Omental fat pad (tissue), 4 donors: ENCODE measurements around the gene BANP. TPM values are rescaled to one million over a fixed set of nuclear protein-coding genes. Genes with fewer than 3 reads are reported as not detected.
"Not testable (repeated sequence)": the region's sequence is repeated elsewhere in the genome, so short reads cannot be mapped to it uniquely, and the experiment has no call there.

Experiments used
- ATAC-seq: fragments of 150-250 bp; one replicate; pipeline ENCODE4 v1.9.1; 2016; ENCODE audit warnings: mild to moderate bottlenecking, moderate library complexity; ENCODE audit not compliant: low FRiP score
- DNase-seq: peaks from one replicate; pipeline ENCODE4 v3.0.0-alpha.2; 2019; ENCODE audit warnings: low spot score
- CTCF ChIP-seq, 3 donors: fragments of 450-650 bp; IDR thresholded peaks; one replicate each; pipeline ENCODE4 v1.5.1; 2016 to 2017; ENCODE audit warnings: antibody characterized with exemption in 3 of 3, mild to moderate bottlenecking in 3 of 3, moderate library complexity in 2 of 3
- total RNA-seq, 4 donors: library from RNA; depleted of rRNA; stranded (reverse); fragments of >200 nt; gene quantifications; one replicate each; pipeline ENCODE4 v1.1.0, GENCODE V29; 2016

BANP gene
- total RNA-seq, 4 donors from 2014 or later = 20.5 to 35.8 (median 24.6) TPM

DNA sequence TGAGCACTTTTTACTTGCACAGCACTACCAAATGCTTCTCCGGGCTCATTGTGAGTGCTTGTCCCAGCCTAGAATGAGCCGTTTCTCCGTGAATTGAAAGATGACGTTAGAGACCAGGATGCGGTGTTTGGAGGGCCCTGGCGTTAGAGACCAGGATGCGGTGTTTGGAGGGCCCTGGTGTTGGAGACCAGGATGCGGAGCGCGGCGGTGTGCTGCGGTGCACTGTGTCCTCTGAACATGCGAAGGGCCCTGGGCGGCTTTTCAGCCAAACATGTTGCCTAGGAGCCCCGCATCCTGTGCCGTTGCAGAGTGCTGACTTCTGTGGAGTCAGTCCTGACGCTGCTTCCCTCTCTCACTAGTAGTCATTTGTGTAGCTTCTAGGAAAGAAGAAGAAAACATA, 42.7 kb downstream of the BANP start:
- DNase-seq (no peak), ATAC-seq (no peak)
- TF ChIP-seq CTCF (IDR thresholded peaks at IDR 0.05) = no peak

DNA sequence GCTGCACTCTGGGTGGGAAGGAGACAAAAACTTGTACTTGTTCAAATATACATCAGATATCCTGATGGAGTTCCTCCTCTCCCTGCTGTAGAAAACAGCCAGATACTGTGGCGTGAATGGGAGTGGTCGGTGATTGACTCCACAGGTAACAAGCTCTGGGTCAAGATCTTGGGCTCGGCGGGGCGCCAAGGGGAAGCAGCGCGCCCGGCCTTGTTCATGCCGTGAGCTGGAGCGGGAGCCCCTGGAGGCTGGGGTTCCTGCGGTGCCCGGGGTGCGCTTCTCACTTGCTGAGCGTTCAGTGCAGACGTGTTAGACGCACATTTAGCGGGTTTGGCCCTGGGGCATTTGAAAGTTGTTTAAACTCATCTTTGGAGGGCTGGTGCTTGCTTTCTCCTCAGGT, 44.4 kb downstream of the BANP start:
- ATAC-seq (no peak), DNase-seq (no peak)
- no peak for TF ChIP-seq CTCF (IDR thresholded peaks at IDR 0.05)

DNA sequence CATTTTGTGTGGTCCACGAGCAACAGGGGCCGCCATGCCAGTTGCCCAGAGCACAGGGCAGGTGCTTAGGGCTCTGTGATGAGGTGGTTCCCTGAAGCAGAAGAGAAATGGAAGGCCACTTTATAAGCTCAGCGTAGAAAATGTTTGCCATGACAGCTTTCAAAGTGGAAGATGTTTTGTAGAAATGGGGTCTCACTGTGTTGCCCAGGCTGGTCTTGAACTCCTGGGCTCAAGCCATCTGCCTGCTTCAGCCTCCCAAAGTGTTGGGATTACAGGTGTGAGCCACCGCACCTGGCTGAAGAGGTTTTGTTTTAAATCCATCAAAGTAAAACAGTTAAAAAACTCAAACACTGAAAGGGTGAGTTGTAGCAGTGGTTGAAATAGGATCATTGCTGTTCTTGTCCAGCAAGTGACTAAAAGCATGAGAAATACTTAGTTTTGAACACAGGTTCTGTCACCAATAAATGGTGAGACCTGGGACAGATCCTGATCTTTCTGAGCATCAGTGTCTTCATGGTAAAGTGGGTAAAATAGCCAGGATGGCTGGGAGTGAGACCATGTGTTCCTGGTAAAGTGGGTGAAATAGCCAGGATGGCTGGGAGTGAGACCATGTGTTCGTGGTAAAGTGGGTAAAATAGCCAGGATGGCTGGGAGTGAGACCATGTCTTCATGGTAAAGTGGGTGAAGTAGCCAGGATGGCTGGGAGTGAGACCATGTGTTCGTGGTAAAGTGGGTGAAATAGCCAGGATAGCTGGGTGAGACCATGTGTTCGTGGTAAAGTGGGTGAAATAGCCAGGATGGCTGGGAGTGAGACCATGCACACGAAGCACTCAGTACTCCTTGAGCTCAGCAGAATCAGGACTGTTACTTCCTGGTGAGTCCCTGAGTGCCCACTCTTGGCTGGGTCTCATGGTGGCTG, 46.0 kb downstream of the BANP start:
- TF ChIP-seq CTCF (IDR thresholded peaks at IDR 0.05) = no peak
- ATAC-seq (no peak), DNase-seq (no peak)

GRCh38 chr16:87998184-87998793, 47.1 kb downstream of the BANP start:
- not testable (repeated sequence) for ATAC-seq, DNase-seq

GRCh38 chr16:87998992-87999391, 47.8 kb downstream of the BANP start:
- ATAC-seq, DNase-seq: not testable (repeated sequence)

DNA sequence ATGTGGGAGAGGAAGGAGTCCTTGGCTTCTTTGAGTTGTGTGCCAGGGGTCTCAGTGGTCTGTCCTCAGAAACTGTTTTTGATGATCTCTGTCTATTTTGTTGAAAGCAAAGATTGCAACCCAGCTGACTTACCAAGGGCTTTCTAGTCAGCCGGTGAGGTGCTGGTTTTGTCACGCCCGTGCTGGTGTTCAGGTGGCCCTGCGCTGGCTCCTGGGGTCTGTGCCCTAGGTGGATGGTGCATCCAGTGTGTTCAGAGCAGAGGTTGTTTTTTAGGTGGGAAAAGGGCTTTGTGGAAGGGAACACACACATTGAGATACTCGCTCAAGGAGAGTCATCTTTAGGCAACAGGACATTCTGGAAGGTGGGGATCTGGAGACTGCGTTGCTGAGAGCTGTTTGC, 51.0 kb downstream of the BANP start:
- TF ChIP-seq CTCF (IDR thresholded peaks at IDR 0.05) = no peak
- ATAC-seq (no peak), DNase-seq (no peak)

DNA sequence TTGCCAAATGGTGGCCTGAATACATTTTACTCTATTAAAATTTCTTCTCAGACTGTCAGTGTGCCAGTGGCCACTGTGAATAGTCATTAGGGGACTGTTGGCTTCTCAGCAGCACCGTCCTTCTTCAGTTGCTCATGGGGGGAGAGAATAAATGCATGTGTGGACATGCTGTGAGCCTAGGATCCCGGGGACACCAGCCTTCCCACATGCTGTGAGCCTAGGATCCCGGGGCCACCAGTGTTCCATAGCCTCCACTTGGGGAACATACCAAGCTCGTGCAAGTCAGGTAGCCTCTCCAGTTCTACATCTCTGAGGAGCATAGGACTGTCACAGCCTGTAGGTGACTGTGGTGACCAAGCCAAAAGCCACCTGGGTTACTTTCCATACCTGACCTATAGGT, 51.5 kb downstream of the BANP start:
- ATAC-seq = no peak
- no peak for TF ChIP-seq CTCF (IDR thresholded peaks at IDR 0.05)
- DNase-seq = no peak

GRCh38 chr16:88003316-88003715, 52.1 kb downstream of the BANP start:
- ATAC-seq (no peak), DNase-seq (no peak)
- TF ChIP-seq CTCF (IDR thresholded peaks at IDR 0.05) = no peak
